NCI-H446 (cell line): ENCODE results near the gene GPR137.
A peak's percentile ranks its signal among the peaks of the same experiment; 100 is the strongest.
"Not testable (repeated sequence)": the region's sequence is repeated elsewhere in the genome, so short reads cannot be mapped to it uniquely, and the experiment has no call there.

Experiments used
- DNase-seq, 2 experiments: peaks; one replicate each; lab custom pipeline; 2025; lab: John Stamatoyannopoulos, UW

GPR137 gene

DNA sequence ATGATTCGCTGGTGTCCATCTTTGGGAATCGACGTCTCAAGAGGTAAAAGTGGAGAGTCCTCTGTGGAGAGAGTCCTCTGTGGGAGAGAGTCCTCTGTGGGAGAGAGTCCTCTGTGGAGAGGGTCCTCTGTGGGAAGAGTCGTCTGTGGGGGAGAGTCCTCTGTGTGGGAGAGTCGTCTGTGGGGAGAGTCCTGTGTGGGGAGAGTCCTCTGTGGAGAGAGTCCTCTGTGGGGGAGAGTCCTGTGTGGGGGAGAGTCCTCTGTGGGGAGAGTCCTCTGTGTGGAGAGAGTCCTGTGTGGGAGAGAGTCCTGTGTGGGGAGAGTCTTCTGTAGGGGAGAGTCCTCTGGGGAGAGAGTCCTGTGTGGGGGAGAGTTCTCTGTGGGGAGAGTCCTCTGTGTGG, 35.4 kb downstream of the GPR137 start:
- DNase-seq = no peak

DNA sequence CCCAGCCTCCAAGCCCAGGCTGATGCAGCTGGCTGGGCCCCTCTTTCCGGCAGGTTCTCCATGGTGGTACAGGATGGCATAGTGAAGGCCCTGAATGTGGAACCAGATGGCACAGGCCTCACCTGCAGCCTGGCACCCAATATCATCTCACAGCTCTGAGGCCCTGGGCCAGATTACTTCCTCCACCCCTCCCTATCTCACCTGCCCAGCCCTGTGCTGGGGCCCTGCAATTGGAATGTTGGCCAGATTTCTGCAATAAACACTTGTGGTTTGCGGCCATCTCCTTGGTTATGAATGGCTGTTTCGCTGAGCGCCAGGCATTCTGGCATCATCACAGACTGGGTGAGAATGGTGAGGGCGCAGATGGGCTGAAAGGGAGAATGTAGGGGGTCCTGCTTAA, 35.9 kb downstream of the GPR137 start:
- DNase-seq = no peak

DNA sequence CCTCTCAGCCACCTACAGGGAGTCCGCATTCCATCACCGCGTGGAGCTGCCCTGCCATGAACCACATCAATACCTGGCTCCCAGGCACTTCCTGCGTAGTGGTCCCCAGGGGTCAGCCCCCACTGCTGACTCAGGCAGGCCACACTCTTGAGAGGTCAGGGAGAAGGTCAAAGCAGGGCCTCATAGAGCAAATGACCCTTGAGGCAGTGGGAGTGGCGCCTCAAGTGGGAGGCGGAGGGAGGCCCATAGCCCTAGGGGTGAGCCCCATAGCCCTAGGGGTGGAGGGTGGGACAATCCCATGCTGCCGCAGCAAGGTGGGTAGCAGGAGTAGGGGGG, 37.2 kb downstream of the GPR137 start:
- no peak for DNase-seq

DNA sequence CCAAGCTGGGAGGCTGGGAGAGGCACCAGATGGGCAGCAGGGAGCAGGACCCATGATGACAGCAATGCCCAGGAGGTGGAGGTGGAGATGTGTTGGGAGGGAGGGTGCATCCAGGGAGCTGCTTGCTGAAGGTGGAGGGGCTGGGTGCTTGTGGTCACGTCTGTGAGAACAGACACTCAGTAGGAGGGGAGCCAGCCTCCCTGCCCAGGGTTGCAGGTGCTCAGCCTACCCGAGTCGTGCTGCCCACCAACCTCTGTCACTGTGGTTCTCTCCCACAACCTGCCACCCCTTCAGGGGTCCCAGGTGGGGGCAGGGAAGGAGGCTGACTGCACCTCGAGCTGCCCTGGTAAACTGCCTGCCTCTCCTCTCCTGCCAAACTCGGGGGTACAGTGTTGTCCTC, 37.7 kb downstream of the GPR137 start:
- DNase-seq = no peak

DNA sequence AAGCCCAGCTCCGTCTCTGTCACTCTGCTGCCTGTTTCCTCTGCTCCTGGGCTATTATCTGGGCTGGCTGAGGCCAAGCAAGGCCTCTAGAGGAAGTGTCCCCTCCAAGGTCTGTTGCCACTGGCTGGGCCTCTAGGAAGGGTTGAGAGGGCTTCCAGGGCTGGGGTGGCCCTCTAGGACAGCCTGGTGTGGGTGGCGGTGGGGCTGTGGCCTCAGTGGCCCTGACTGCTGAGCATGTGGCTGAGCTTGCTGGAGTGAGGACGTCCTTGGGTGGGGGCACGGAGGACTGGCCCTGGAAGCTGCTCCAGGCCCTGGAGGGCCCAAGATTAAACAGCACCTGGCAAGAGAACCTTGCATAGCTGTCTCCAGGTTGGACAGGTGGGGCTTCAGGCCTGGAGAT, 38.3 kb downstream of the GPR137 start:
- DNase-seq = not testable (repeated sequence)

DNA sequence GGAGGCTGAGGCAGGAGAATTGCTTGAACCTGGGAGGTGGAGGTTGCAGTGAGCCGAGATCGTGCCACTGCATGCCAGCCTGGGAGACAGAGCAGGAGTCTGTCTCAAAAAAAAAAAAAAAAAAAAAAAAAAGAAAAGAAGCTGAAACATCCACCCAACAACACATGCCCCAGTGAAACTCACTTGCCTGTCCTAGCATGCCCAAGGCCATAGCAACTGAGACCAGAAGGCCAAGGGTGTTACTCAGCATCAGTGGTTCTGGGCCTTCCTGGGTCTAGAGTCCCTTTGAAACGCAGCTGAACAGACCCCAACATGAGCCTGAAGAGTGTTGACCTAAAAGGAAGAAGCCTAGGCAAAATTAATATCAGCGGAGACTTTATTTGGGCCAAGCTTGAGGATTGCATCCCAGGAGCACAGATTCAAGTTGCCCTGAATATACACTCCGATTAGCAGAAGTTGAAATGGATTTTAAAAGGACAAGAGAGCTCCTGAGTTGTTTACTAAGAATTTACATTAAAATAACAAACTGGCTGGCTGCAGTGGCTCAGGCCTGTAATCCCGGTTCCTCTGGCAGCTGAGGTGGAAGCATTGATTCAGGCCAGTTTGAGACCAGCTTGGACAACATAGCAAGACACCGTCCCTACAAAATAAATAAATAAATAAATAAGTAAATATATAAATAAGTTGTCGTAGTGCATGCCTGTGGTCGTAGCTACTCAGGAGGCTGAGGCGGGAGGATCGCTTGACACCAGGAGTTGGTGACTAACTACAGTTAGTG, 39.2 kb downstream of the GPR137 start:
- DNase-seq = no peak

DNA sequence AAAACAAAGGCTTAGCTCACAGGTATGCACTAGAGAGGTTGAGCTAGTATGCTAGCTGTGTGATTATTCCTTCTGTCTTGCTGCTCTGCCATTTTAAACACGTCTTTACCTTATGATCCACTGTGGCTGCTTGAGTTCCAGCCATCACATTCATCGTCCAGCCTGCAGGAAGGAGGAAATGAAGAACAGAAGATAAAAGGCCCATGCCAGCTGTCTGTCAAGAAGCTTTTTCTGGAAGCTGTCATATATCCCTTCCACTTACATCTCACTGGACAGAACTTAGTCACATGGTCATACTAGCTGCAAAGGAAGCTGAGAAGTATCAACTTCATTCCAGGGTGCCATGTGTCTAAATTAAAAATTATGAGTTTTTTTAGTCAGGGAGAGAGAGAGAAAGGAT, 41.7 kb downstream of the GPR137 start:
- DNase-seq = no peak

DNA sequence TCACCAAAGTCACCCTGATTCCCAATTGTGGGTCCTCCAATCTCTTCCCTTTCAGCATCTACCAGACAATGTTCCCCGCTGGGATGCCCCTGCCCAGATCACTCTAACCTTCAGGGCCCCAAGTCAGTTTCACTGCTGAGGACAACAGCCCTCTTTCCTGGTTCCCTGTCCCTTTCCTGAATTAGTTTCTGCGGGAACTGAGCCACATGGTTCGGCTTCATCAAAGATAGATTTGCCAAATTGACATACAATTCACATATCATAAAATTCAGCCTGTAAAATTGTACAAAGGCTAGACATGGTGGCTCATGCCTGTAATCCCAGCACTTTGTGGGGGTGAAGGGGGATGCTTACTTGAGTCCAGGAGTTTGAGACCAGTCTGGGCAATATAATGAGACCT, 42.3 kb downstream of the GPR137 start:
- DNase-seq = no peak

DNA sequence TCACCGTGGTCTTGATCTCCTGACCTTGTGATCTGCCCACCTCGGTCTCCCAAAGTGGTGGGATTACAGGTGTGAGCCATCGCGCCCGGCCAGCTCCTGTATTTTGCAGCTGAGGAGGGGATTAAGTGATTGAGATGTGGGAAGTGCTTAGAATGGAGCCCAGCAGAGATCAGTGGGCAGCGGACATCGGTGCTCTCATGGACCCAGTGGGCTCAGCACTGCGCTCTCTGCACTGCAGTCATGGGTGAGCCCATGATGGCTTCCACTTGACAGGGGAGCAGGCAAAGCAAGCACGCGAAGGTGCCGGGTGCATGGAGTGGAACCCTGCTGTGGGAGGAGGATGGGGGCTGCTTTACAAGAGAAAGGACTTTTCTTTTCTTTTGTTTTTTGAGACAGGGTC, 45.2 kb downstream of the GPR137 start:
- no peak for DNase-seq

DNA sequence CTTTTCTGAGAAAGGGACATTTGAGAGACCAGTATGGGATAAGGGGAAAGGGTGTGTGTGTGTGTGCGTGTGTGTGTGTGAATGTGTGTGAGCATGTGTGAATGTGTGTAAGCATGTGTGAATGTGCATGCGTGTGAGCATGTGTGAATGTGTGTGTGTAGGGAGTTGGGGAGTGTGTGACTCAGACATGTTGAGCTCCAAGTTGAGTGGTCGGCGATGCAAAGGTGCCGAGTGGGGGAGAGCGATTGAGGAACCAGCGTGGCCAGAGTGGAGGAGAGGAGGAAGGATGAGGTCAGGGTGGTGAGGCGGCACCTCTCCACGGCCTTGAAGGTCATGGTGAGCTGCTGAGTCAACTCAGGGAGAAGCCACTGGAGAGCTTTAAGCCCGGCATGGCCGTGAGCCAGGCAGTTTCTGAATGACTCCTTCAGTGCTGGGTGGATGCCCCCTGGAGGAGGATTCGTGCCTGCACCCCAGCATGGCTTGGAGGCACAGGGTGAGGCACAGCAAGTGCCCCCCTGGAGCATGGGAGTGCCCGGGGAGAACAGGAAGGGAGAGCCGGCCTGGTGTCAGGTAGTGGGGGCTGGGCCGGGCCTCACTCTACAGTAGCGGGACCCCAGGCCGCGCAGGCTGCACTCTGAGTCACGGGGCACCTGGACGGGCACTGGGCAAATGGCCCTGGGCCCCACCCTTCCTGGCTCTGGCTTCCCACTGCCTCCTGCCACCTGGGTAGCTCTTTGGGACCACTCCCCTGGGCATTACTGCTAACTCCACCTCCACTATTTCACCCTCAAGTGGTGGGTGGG, 46.1 kb downstream of the GPR137 start:
- peak; percentile 47 to 73 for DNase-seq

DNA sequence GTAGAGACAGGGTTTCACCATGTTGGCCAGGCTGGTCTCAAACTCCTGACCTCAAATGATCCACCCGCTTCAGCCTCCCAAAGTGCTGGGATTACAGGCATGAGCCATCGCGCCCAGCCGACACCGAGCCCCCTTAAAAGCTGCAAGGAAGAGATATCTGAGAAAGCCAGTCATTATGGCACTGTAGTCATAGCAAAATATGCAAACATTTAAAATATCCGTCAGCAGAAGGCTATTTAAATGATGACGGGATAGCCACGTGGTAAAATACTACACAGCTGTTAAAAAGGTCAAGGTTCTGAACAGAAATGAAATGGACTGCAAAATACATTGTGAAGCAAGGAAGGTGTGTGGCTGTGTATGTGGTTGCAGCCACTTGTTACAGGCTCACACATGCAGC, 47.9 kb downstream of the GPR137 start:
- DNase-seq = no peak

DNA sequence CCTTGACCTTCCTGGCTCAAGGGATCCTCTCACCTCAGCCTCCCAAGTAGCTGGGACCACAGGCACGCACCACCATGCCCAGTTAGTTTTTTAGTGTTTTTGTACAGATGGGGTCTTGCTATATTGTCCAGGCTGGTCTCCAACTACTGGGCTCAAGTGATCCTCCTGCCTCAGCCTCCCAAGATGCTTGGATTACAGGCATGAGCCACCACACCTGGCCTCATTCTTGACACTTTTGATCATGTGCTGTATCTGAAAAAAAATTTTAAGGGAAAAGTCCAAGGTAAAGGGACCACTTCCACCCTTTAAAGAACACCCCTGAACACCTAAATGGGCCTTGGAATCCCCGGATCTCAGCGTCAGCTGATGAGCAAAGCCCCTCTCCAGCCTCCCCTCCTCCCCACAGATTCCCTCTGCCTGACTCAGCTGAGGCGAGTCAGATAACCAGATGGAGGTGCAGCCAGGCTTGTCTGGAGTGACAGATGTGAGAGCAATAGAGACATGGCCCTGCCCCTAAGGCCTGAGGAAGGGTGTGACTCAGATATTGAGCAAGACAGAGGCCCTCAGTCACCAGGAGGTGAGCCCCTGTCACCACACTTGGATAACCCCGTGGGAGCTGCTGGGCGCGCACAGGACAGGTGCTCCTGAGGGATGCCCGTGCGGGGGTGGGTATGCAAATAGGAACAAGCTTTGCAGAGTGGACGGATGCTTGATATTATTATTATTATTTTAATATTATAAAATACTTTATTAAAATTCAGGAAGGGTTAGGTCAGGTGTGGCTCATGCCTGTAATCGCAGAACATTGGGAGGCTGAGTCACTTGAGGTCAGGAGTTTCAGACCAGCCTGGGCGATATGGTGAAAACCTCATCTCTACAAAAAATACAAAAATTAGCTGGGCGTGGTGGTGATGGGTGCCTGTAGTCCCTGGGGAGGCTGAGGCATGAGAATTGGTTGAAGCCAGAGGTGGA, 49.4 kb downstream of the GPR137 start:
- peak; percentile 69 to 93 for DNase-seq

DNA sequence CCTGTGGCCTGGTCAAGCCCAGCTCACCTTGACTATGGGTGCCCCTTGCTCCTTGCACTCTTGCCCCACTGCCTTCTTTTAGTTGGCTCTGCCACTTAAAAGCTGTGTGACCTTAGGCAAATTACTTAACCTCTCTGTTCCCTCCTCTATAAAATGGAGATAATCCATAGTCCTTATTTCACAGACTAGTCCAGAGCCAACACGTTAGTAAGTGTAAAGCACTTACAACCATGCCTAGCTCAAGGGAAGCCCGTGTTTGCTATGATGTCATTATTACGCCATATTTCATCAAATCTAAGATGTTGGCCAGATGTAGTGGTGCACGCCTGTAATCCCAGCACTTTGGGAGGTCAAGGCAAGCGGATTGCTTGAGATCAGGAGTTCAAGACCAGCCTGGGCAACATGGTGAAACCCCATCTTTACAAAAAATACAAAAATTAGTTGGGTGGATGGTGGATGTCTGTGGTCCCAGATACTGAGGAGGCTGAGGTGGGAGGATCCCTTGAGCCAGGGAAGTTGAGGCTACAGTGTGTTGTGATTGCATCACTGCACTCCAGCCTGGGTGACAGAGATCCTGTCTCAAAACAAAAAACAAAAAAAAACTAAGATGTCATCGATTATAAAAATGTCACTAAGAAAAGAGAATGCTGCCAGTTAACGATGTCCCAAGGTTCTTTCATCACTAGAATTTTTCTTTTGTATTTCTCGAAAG, 52.0 kb downstream of the GPR137 start:
- DNase-seq = no peak

DNA sequence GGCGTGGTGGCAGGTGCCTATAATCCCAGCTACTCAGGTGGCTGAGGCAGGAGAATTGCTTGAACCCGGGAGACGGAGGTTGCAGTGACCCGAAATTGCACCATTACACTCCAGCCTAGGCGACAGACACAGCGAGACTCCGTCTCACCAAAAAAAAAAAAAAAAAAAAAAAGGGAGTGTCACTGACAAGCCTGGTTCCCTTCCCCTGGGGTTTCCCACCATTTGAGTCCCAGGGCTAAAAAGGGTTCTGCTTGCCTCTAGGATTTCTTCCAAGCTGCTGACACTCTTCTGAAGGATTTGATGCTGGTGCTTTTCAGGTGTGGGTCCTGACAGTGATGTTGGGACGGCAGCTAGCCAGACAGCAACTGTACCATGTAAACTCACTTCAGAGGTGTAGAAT, 53.1 kb downstream of the GPR137 start:
- DNase-seq = no peak
